HG02970 (cell line): ENCODE measurements around the gene NUAK1.

Experiments
- ATAC-seq: cut with Tn5 transposase; IDR thresholded peaks from one replicate; pipeline ENCODE4 v1.9.1; 2021; ENCODE audit warnings: mild to moderate bottlenecking, moderate library complexity, moderate number of reproducible peaks; ENCODE audit not compliant: unreplicated experiment, low FRiP score

The NUAK1 gene

GRCh38 chr12:106133136-106134087 is 5.3 kb downstream of the NUAK1 start:
- ATAC-seq: no peak

- ATAC-seq: no peak
Observed at GRCh38 chr12:106132175-106133135, 6.3 kb downstream of the NUAK1 start.

- ATAC-seq: no peak
Observed at GRCh38 chr12:106131676-106132075, 7.1 kb downstream of the NUAK1 start.

GRCh38 chr12:106130474-106131113 is 8.2 kb downstream of the NUAK1 start:
- ATAC-seq: no peak

GRCh38 chr12:106128585-106129328 is 10.0 kb downstream of the NUAK1 start:
- no peak for ATAC-seq

GRCh38 chr12:106127338-106128126 is 11.2 kb downstream of the NUAK1 start:
- ATAC-seq: no peak

- ATAC-seq: no peak
Observed at GRCh38 chr12:106126441-106127337, 12.1 kb downstream of the NUAK1 start.

- ATAC-seq: no peak
Observed at GRCh38 chr12:106125351-106126095, 13.2 kb downstream of the NUAK1 start.

GRCh38 chr12:106123551-106124081 is 15.1 kb downstream of the NUAK1 start:
- ATAC-seq: no peak

GRCh38 chr12:106123110-106123509 is 15.6 kb downstream of the NUAK1 start:
- ATAC-seq: no peak

- no peak for ATAC-seq
Observed at GRCh38 chr12:106122004-106122403, 16.8 kb downstream of the NUAK1 start.

- no peak for ATAC-seq
Observed at GRCh38 chr12:106120519-106121105, 18.1 kb downstream of the NUAK1 start.

GRCh38 chr12:106119301-106119700 is 19.5 kb downstream of the NUAK1 start:
- ATAC-seq: no peak

GRCh38 chr12:106118381-106119130 is 20.2 kb downstream of the NUAK1 start:
- ATAC-seq: no peak

GRCh38 chr12:106115440-106115839 is 23.3 kb downstream of the NUAK1 start:
- ATAC-seq: no peak

- no peak for ATAC-seq
Observed at GRCh38 chr12:106114447-106115068, 24.2 kb downstream of the NUAK1 start.
